Neural cell (in vitro differentiated cells): ENCODE measurements around the gene SLC35A3.

Source experiments
- POLR2AphosphoS5 ChIP-seq: IDR thresholded peaks from 2 replicates; pipeline ENCODE4 v1.6.1; 2012
- TF ChIP-seq, protein P1 (sequence below): fragments of 450-650 bp; IDR thresholded peaks from 2 replicates; pipeline ENCODE4 v1.5.1; 2014; ENCODE audit warnings: antibody characterized with exemption, mild to moderate bottlenecking, moderate library complexity; ENCODE audit not compliant: poor library complexity, severe bottlenecking

DNA sequence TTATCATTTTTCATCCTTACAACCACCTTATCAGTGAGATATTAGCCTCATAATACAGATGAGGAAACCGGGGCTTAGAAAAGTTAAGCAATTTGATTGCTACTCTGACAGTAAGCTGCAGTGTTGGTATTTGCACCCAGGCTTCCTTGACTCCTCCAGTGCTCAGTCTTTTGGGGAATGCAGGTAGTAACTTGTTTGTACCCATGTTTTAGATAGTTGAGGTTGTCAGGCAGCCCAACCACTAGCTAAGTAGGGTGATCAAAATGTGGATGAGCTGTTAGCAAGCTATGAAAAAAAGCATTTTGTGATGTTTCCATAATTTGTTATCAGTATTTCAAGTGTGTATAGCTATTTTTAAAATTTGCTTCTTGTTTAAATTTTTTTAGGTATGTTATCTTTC lies 82.1 kb downstream of the SLC35A3 start:
- TF ChIP-seq, protein P1, sequence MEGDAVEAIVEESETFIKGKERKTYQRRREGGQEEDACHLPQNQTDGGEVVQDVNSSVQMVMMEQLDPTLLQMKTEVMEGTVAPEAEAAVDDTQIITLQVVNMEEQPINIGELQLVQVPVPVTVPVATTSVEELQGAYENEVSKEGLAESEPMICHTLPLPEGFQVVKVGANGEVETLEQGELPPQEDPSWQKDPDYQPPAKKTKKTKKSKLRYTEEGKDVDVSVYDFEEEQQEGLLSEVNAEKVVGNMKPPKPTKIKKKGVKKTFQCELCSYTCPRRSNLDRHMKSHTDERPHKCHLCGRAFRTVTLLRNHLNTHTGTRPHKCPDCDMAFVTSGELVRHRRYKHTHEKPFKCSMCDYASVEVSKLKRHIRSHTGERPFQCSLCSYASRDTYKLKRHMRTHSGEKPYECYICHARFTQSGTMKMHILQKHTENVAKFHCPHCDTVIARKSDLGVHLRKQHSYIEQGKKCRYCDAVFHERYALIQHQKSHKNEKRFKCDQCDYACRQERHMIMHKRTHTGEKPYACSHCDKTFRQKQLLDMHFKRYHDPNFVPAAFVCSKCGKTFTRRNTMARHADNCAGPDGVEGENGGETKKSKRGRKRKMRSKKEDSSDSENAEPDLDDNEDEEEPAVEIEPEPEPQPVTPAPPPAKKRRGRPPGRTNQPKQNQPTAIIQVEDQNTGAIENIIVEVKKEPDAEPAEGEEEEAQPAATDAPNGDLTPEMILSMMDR: no peak
- TF ChIP-seq POLR2AphosphoS5: no peak
